HS-27A (cell line): ENCODE measurements around the gene COL18A1.

Experiments used
- DNase-seq: peaks from one replicate; pipeline ENCODE4 v3.0.0-alpha.2; 2012; ENCODE audit warnings: low read depth, missing footprints

COL18A1 gene

GRCh38 chr21:45383111-45383614, 21.8 kb upstream of the COL18A1 start:
- DNase-seq: no peak

- DNase-seq: no peak
These were observed 21.3 kb upstream of the COL18A1 start for GRCh38 chr21:45383615-45384201.

GRCh38 chr21:45384656-45385548, 20.1 kb upstream of the COL18A1 start:
- no peak for DNase-seq

- DNase-seq: no peak
These were observed 19.4 kb upstream of the COL18A1 start for GRCh38 chr21:45385549-45386050.

GRCh38 chr21:45386336-45386727, 18.6 kb upstream of the COL18A1 start:
- DNase-seq: no peak

- peak; percentile 38 for DNase-seq
These were observed 18.1 kb upstream of the COL18A1 start for GRCh38 chr21:45386728-45387371.

GRCh38 chr21:45387506-45387905, 17.5 kb upstream of the COL18A1 start:
- no peak for DNase-seq

GRCh38 chr21:45388011-45388521, 16.9 kb upstream of the COL18A1 start:
- DNase-seq: no peak

- no peak for DNase-seq
These were observed 16.2 kb upstream of the COL18A1 start for GRCh38 chr21:45388611-45389296.

- DNase-seq: no peak
These were observed 14.7 kb upstream of the COL18A1 start for GRCh38 chr21:45390121-45390751.

- DNase-seq: no peak
These were observed 13.9 kb upstream of the COL18A1 start for GRCh38 chr21:45390831-45391742.

GRCh38 chr21:45391743-45392572, 13.0 kb upstream of the COL18A1 start:
- no peak for DNase-seq

- DNase-seq: no peak
These were observed 12.4 kb upstream of the COL18A1 start for GRCh38 chr21:45392573-45392971.

- no peak for DNase-seq
These were observed 11.9 kb upstream of the COL18A1 start for GRCh38 chr21:45393021-45393420.

- no peak for DNase-seq
These were observed 10.9 kb upstream of the COL18A1 start for GRCh38 chr21:45393833-45394638.

- DNase-seq: no peak
These were observed 8.4 kb upstream of the COL18A1 start for GRCh38 chr21:45396620-45396995.

GRCh38 chr21:45397381-45397780, 7.6 kb upstream of the COL18A1 start:
- DNase-seq: no peak

- DNase-seq: no peak
These were observed 3.9 kb upstream of the COL18A1 start for GRCh38 chr21:45401054-45401518.
